ENCODE measurements around the gene CERS6.
A peak's percentile ranks its signal among the peaks of the same experiment; 100 is the strongest.
"Not testable (repeated sequence)": the region's sequence is repeated elsewhere in the genome, so short reads cannot be mapped to it uniquely, and the experiment has no call there.

Gene CERS6

DNA sequence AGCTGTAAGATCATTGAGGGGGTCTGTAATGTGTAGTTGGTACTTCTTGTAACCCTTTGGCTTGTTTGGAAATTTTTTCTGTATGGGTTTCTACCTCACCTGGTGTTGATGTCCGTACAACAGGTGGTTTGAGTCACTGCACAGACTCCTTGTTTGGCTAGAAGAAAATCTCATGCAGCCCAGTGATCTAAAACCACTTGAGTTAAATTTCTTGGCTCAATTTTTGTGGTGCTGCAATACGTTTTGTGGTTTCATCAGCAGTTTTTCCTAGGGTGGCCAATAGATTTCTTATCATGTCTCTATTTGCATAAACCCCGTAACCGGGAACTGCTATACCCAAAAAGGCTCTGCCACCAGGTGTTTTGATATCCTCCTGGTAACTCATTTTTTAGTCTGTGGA lies 43.4 kb downstream of the CERS6 start:
- no peak for DNase-seq (ENCODE audit: low read depth)
- no peak overlapping the region for H3K4me3 ChIP-seq (ENCODE audit: low read length)
- TF ChIP-seq, protein P1, sequence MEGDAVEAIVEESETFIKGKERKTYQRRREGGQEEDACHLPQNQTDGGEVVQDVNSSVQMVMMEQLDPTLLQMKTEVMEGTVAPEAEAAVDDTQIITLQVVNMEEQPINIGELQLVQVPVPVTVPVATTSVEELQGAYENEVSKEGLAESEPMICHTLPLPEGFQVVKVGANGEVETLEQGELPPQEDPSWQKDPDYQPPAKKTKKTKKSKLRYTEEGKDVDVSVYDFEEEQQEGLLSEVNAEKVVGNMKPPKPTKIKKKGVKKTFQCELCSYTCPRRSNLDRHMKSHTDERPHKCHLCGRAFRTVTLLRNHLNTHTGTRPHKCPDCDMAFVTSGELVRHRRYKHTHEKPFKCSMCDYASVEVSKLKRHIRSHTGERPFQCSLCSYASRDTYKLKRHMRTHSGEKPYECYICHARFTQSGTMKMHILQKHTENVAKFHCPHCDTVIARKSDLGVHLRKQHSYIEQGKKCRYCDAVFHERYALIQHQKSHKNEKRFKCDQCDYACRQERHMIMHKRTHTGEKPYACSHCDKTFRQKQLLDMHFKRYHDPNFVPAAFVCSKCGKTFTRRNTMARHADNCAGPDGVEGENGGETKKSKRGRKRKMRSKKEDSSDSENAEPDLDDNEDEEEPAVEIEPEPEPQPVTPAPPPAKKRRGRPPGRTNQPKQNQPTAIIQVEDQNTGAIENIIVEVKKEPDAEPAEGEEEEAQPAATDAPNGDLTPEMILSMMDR (conservative IDR thresholded peaks at IDR 0.05; ENCODE audit: low read depth, low read length): no peak

DNA sequence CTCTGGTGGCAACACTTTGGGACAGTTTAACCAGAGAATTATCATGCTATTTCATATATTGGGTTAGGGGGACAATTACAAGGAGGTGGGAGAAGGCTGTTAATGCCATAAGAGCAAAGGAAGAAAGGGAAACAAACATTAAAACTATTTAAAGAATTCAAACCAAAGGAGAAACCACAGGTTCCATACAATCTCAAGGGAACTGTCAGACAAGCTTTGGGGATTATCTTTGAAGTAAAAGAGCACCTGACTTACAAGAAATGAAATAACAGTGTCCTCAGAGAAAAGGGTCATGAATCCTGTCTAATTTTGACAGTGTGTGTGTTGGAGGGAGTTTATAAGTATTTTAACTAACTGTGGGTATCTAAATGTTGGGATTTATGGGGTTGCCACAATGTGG lies 44.4 kb downstream of the CERS6 start:
- TF ChIP-seq, protein P1 (conservative IDR thresholded peaks at IDR 0.05; ENCODE audit: low read depth, low read length): no peak
- H3K4me3 ChIP-seq (ENCODE audit: low read length): no peak overlapping the region
- DNase-seq (ENCODE audit: low read depth): peak; percentile 81

DNA sequence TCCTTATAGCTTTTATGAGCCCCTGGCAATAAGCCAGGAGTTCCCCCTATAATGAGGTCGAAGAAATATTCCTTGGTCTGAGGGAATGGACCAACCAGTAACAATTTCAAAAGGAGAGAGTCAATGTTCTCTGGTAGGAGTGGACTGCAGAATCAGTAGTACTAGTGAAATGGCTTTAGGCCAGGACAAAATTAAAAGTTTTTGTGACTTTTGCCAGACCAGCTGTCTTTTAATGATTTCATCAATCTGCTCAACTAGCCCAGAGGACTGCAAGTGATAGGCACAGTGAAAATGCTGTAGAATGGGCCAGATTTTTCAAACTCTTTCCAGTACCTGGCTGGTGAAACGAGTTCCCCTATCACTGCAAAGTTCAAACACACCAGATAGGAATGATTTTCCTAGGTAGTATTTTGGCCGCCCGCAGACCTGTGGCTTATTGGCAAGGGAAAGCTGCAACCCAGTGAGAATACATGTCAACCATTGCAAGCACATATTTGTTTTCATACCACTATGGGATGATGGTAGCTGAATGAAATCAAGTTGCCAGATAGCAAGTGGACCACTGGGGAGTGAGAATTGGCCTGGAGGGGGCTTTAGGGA lies 45.5 kb downstream of the CERS6 start:
- TF ChIP-seq, protein P1 (conservative IDR thresholded peaks at IDR 0.05; ENCODE audit: low read depth, low read length): no peak
- no peak overlapping the region for H3K4me3 ChIP-seq (ENCODE audit: low read length)

DNA sequence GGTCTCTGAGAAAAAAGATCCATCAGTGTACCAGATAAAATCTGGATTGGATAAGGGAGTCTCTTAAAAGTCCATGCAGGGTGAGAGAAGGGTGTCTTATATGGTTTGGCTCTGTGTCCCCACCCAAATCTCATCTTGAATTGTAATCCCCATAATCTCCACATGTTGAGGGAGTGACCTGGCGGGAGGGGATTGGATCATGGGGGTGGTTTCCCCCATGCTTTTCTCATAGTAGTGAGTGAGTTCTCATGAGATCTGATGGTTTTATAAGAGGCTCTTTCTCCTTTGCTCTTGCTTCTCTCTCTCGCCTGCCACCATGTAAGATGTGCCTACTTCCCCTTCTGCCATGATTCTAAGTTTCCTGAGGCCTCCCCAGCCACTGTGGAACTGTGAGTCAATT lies 46.8 kb downstream of the CERS6 start:
- DNase-seq (ENCODE audit: low read depth); H3K4me3 ChIP-seq (ENCODE audit: low read length): not testable (repeated sequence)

More for the DNA sequence above, 45.5 kb downstream of the CERS6 start:
- no peak for DNase-seq (ENCODE audit: low read depth)

DNA sequence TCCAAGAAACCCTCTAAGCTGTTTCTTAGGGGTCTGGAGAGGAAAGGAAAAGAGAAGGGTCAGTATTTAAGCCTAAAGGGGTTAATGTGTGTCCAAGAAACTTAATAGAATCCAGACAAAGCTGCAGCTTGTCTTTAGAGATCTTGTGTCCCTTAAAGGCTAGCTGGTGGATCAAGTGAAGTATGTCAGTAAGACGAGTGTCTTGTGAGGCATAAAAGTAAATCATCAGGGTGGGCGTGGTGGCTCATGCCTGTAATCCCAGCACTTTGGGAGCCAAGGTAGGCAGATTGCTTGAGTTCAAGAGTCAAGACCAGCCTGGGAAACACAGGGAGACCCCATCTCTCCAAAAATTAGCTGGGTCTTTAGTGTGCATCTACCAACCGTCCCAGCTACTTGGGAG lies 47.8 kb downstream of the CERS6 start:
- TF ChIP-seq, protein P1 (conservative IDR thresholded peaks at IDR 0.05; ENCODE audit: low read depth, low read length): no peak
- H3K4me3 ChIP-seq (ENCODE audit: low read length): no peak overlapping the region
- no peak for DNase-seq (ENCODE audit: low read depth)

DNA sequence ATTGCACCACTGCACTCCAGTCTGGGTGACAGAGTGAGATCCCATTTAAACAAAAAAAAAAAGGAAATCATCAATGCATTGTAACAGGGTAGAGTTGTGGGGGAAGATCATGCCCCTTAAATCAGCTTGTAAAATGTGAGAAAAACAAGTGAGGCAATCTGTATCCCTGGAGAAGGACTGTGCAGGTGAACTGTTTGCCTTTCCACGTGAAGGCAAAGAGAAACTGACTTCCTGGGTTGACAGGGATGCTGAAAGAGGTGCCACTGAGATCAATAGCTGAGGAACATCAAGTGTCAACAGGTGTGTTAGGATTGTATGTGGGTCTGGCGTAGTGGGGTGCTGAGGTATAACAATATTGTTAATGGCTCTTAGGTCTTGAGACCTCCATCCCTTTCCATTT lies 48.3 kb downstream of the CERS6 start:
- no peak for DNase-seq (ENCODE audit: low read depth)
- H3K4me3 ChIP-seq (ENCODE audit: low read length): no peak overlapping the region
- TF ChIP-seq, protein P1 (conservative IDR thresholded peaks at IDR 0.05; ENCODE audit: low read depth, low read length): no peak

DNA sequence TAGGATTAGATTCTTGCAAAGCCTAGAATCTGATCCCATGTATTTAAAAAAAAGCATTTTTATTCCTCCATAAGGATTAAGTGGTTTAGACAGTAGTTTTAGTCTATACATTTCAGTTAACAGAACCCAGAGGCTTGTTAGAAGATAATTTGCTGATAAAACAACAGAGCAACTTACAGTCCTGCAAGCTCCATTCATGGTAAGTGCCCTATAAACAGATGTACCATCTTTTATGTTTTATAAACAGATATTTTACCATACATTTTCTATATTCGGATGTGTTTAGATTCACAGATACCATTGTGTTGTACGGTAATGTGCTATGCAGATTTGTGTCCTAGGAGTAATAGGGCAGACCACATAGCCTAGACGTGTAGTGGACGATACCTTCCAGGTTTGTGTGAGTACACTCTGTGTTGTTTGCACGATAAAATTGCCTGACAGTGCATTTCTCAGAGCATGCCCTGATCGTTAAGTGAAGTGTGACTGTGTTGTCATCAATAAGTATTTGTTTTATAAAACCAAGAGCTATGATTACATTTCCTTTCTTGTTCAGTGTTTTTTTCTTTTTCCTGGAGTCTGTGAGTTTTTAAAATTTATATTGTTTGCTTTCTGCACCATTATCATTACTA lies 54.2 kb downstream of the CERS6 start:
- TF ChIP-seq, protein P1 (conservative IDR thresholded peaks at IDR 0.05; ENCODE audit: low read depth, low read length): no peak
- no peak for DNase-seq (ENCODE audit: low read depth)
- no peak overlapping the region for H3K4me3 ChIP-seq (ENCODE audit: low read length)
